Inflammatory macrophage treated with lipopolysaccharide for 1 hour (primary cell): ENCODE measurements around the gene TMEM63C.
"Not testable (repeated sequence)": the region's sequence is repeated elsewhere in the genome, so short reads cannot be mapped to it uniquely, and the experiment has no call there.

Experiments
- DNase-seq, 2 donors: peaks; one replicate each; pipeline ENCODE4 v3.0.0-alpha.2; 2020 to 2022

TMEM63C gene

DNA sequence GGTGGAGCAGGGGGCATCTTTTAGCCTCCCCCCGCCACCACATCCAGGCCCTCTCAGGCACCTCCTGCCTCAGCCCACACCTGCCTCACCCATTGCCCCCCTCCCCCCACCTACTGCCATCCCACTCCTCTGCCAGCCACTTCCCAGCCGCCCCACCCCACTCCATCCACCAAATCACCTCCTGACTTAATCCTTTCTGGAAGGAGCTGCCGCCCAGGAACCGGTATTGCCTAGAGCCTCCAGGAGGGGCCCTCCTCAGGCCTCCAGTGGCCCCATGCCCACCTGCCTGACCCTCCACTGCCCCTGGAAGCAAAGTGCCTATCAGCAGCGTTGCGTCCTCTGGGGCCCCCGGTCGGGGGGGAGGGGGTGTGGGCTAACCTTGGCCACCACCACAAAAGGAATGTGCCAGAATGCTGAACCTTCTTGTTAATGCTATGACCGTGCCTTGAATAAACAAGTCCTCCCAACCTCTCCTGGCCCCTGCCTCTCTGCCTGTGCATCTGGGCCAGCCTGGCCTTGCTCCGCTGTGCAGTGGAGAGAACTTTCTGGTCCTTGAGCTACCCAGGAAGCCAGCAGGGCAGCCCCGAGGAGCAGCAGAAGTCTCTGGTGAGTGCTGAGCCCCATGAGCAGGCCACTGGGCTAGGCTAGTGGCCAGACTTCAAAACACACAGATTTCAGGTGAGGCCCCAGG lies 77.6 kb downstream of the TMEM63C start:
- DNase-seq = no peak

DNA sequence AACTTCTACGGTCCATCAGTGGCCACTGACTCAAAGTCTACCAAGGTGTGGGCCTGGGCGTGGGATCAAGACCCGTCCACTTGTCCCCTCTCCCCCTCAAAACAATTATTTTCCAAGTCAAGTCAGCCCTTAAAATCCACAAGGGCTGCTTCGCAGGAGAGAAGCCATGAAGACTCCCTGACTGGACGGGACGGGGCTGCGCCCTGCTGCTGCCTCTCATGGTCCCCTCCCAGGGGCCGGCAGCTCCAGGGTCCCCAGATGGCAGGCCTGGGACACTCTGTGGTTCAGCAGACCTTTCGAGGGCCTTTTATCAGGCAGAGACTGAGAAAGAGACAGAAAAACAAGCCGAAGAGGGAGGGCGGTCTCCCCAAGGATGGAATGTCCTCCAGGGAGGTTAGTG lies 78.6 kb downstream of the TMEM63C start:
- no peak for DNase-seq

- DNase-seq = no peak
These were observed 79.0 kb downstream of the TMEM63C start for GRCh38 chr14:77260631-77261030.

DNA sequence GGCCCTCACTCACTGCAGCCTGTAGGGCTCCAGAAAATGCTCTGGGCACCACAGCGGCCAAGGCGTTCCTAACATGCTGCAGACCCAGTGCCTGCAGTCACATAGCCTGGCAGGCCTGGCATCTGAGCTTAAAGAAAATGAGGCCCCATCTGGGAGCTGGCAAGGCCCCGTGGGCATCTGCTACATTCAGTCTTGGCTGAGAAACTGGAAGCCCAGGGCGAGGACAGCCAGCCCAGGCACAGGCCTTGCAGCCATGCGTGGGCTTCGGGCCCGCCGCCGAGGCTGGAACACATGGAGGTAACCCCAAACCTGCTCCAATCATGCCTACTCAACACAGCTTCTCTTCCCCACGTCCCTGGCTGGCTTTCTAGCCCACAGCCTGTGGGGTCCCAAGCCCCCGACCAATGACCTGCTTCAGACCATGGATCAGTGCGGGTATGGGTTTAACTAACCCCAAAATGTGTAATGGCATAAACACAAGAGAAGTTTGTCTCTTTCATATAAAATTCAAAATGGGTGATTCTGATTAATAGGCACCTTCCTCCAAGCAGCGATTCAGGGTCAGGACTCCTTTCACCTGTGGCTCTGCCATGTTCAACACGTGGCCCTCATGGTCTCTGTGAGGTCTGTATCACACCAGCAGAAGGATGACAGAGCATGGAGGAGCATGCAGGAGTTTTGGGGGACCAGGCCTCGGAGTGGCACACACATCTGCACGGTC lies 83.0 kb downstream of the TMEM63C start:
- no peak for DNase-seq

DNA sequence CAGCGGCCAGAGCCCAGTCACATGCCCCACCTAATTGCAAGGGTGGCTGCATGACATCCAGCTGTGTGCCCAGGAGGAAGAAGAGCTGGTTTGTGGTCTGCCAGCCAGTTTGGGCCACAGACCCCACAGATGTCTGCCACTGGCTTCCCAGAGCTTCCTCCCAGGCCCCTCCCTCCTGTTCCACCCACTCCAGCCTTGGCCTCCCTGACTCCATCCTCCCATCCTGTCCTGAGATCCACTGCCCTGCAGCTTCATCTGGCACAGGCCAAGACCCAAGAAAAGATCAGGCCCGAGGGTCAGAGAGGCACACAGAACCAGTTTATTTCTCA lies 83.6 kb downstream of the TMEM63C start:
- DNase-seq = no peak

GRCh38 chr14:77265561-77266335 lies 84.2 kb downstream of the TMEM63C start:
- DNase-seq = no peak

DNA sequence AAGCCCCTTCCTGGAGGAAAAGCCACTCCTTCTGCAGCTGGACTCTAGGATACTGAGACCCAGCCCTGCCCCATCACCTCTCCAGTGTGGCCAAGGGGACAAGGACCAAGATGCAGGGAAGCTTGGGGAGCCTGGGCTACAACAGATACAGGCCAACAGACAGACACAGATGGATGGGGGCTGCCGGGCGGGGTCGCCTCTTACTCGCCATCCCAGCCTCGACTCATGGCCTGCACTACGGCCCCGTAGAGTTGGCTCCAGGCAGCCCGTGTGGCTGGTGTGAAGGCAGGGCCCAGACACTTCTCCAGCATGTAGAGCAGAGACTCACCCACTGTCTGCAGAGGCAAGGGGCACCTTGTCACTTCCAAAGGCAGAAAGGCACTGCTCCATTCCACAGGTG lies 84.7 kb downstream of the TMEM63C start:
- DNase-seq = no peak

DNA sequence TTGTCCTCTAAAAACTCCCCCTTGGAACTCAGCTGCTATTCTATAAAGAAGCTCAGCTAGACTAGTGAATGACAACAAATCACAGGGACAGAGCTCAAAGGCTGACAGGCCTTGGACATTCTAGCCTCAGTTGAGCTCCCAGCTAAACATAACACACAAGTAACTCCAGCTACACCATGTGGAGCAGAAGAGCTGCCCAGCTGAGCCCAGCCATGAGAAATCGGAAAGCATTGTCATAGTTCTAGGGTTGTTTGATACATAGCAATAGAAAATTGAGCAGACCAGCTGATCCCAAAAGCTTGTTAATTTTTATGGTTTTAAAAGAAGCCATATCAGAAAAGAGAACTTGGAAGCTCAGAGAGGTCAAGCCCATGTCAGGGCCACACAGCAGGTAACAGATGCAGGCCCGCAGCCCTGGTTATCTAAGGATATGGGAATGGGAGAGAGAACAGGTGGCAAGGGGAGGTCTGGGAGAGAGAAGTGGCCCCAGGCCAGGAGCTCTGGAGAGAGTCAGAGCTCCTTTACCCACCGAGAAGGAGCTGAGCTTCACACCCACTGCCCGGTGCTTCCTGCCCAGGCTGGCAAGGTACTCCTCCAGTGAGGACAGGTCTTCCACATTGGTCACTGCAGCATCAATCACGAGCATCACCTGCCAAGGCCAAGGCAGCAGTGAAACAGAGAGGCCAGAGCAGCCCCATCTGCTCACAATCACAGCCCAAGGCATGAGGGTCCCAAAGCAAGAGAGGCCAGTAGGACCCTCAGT lies 86.5 kb downstream of the TMEM63C start:
- no peak for DNase-seq

GRCh38 chr14:77268989-77269600 lies 87.5 kb downstream of the TMEM63C start:
- no peak for DNase-seq

GRCh38 chr14:77270361-77271112 lies 88.9 kb downstream of the TMEM63C start:
- no peak for DNase-seq

DNA sequence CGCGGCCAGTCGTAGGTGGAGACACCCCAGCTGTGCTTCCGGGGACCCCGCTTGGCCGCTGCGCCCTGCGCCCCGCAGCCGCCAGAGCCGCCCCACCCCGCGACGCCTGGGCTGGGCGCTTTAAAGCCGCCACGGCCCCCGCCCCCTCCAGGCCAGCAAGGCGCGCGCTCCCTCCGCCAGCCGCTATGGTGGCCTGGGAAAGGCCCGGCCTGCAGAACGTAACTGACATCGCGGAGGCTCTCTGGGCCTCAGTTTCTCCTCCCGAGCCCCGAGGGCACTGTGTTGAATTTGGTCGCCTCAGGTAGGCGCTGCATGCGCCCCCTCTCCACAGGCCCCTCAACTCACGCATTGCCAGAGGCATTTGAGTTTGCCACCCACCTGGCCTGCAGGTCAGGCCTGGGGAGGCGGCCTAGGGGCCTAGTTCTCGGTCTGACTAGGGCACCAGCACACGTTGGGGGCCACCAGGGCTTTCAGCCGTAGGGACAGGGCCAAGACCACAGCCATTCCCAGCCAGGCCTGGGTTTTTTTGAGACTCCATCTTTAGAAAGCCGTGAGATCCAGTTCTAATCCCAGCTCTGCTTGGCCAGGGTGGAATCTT lies 89.6 kb downstream of the TMEM63C start, which contains the start of gene NGB:
NGB (minus strand) TSS at position 94 of the 598 bp plus-strand sequence. CDS start 269 bp downstream, outside the sequence.
- no peak for DNase-seq

DNA sequence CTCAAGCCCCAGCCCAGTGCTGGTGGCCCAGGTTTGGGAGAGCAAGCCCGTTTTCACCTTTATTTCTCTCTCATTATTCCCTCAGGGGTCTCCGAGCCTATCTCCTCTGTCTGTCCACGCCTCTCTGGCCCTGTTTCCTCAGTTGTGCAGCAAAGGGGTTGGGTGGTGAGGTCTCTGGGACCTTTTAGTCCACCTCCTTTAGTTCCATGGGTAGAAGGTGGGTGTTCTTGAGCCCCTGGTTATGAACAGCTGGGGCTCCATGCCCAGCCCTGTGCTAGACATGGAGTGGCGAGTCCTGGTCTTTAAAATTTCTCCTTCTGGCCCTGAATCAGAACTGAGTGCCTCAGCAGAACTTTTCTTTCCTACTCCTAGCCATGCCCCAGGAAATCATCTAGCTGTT lies 90.7 kb downstream of the TMEM63C start:
- no peak for DNase-seq

DNA sequence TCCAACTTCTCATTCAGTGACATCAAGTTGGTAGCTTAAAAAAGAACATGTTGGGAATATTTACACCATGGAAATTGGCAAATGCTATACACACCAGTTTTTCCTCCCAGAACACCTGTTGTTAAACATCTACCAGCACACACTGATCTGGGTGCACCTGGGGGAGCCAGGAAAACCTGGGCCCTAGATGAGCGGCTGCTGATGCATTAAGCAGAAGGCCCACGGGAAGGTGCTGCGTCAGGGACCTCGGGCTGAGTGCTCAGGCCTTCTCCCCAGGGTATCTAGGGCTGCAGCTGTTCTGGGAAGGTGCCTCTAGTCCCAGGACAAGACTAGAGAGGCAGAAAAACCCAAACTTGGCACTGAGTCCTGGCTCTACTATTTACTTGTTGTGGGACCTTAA lies 92.2 kb downstream of the TMEM63C start:
- no peak for DNase-seq

DNA sequence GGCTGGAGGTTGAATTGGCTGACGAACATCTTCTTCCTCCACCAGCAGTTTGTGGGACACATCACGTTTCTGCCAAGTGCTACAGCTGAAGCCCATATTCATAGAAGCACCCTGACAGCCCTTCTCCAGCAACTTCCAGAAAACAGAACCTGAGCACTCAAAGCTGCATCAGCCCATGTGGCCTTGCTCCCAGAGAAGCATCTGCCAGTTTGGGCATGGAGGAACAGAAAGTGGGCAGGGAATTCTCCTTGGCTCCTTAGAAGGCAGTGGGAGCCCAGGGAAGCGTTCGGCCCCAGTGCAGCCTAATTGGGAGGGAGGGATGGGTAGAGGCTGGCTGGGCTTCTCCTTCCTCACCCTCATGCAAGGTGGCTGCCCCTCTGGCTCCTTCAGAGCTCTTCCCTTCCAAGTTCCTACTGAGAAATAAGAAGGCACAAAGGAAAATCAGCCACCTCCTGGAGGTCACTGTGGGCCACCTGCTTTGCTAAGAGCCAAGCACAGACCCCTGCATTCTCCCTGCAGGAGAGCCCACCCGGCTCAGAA lies 93.5 kb downstream of the TMEM63C start:
- DNase-seq = no peak

DNA sequence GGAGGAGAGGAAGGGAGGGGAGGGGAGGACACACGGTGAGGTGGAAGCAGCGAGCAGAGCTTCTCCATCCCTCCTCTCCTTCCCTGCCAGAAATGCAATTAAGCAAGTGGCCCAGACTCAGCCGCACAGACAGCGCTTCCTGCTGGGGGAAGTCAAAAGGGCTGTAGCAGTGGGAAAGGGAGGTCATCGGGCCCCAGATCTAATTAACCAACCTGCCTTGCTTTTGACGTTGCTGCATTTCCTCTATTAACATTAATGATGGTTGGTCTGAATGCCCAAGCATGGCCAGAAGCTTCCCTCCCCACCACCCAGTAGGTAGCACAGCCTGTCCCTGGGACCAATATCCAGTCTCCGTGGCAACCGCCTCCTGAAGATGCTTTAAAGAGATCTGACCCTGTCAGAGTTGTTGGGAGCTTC lies 94.0 kb downstream of the TMEM63C start:
- DNase-seq = no peak

DNA sequence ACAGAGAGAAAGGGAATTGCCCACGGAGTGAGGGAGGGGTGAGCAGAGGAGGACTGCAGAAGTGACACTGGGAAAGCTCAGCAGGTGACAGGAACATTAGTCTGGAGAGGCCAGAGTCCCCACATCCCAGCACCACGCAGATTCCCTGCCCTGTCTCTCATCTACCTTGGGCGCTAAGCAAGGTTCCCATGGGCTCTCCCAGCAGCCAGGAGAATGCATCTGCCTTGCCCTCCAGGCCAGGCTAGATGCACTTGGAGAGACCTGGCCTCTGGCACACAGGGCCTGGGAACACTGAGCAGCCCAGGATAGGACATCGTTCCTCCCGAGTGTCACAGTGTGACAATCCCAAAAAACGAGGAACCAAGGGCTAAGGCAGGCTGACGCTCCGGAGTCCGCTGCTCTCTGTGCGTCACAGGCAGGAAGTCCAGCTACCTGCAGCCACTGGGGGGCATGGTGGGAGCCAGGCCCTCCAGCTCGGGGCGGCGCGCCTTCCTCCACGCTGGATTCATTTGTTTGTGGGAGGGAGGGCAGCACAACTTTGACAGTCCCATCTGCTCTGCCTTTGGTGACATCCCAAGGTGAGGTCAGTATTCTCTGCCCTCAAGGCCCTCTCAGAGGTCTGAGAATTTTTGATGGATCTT lies 94.8 kb downstream of the TMEM63C start:
- DNase-seq = no peak

GRCh38 chr14:77276959-77277358 lies 95.4 kb downstream of the TMEM63C start:
- DNase-seq = no peak

- DNase-seq = no peak
These were observed 97.0 kb downstream of the TMEM63C start for GRCh38 chr14:77278461-77279230.

- DNase-seq = no peak
These were observed 98.1 kb downstream of the TMEM63C start for GRCh38 chr14:77279719-77280118.

GRCh38 chr14:77280921-77281320 lies 99.3 kb downstream of the TMEM63C start:
- not testable (repeated sequence) for DNase-seq
